GM12892 (cell line): ENCODE results near the gene TTC38.
A peak's percentile ranks its signal among the peaks of the same experiment; 100 is the strongest.

ENCODE experiments used
- DNase-seq: peaks from one replicate; pipeline ENCODE4 v3.0.0; 2011; ENCODE audit not compliant: insufficient read length
- FAIRE-seq: peaks from 2 replicates; lab custom pipeline; 2011; peaks lifted over from hg19 to GRCh38; lab: Jason Lieb, UNC
- POLR2A ChIP-seq: IDR thresholded peaks from 2 replicates; pipeline ENCODE4 v1.6.1; 2011; ENCODE audit warnings: low read depth, low read length, control low read depth
- POLR2AphosphoS5 ChIP-seq: IDR thresholded peaks from 2 replicates; pipeline ENCODE4 v1.6.1; 2011; ENCODE audit warnings: low read depth, low read length, control low read depth
- TAF1 ChIP-seq: IDR thresholded peaks from 2 replicates; pipeline ENCODE4 v1.6.1; 2011; ENCODE audit warnings: low read depth, mild to moderate bottlenecking, control low read depth, low read length, borderline replicate concordance

TTC38 gene

DNA sequence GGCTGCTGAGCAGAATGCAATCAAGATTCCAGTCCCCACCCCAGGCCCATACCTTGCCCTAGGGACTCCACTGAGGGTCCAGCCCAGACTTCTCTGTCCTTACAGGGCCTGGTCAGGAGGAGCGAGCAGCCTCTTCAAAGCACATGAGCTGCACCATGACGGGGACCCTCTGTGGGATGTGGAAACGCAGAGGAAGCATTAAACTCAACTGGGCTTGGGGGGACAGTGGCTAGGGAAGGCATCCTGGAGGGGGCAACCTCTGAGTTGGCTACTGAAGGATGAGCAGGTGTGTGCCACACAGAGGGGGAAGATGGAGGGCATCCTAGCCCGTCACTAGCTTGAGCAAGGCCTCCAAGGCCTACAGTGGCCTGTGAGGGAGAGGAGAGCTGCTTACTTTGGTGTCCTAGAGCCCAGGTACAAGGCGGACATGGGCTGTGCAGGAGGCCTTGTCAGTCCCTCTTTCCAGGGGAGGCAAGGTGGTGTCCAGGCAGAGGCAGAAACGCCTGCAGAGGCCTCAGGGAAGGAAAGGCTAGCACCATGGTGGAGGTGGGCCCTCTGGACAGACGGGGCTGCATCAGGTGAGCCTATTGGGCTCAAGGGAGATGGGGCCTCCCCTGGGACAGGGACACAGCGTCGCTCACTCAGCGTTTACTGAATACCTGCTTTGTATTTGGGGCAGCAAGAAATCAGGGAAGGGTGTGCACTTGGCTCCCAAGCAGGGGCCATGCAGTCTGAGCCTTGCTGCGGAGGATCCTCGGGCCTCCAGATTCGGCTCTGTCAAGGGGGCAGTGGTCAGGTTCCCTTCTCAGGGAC is 14.3 kb downstream of the TTC38 start:
- no peak for DNase-seq
- FAIRE-seq: no peak
- TF ChIP-seq TAF1: no peak
- no peak for TF ChIP-seq POLR2AphosphoS5
- TF ChIP-seq POLR2A: no peak

DNA sequence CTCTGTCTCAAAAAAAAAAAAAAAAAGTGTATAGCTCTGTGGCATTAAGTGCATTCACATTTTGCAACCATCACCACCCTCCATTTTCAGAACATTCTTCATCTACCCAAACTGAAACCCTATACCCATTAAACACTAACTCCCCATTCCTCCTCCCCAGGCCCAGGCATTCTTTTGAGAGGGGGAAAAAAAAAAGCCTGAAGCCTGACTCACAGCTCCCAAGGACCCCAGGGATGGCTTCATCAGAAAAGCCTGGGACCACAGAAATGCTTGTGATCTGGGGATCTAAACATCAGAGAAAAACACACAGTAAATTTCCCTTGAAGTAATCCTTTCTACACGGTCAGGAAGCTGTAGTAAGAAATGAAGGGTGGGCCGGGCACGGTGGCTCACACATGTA is 18.2 kb downstream of the TTC38 start:
- no peak for FAIRE-seq
- no peak for TF ChIP-seq POLR2A
- no peak for TF ChIP-seq TAF1
- TF ChIP-seq POLR2AphosphoS5: no peak
- no peak for DNase-seq

DNA sequence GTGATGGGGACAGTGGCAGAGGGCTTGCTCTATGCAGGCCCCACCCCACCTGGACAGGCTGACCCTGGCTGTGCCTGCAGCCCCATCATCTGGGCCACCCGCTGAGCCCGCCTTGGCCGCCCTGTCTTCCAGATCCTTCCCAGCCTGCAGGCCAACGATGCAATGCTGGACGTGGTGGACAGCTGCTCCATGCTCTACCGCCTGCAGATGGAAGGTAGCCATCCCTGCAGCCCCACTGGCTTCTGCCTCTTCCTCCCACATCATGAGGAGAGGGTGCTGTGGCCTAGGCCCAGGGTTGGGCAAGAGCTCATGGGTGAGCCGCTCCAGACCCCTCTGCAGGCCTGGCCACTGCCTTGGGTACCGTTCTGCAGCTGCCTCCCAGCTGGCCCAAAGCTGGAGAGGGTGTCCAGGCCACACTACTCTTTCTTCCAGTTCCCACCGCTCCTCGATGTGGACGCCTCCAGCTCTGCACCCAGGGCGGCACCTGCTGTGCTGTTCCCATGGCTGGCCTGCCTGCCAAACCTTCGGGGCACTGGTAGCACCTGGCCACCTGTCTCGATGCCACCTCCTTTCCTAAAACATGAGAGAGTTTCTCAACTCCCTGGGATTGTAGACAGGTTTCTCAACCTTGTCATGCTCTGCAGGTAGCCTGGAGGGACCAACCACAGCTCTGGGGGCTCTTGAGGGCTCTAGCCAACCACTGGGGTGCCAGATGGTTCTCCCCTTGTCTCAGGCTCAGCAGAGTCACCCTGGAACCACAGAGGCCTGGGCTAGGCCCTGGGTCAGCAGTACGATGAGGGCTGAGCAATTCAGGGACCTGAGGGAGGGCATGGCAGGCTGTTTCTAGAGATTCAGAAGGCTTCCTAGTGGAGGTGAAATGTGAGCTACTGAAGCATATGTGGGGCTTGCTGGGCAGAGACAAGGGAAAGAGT is 19.4 kb downstream of the TTC38 start:
- DNase-seq (no peak), FAIRE-seq (peak; percentile 5)
- TF ChIP-seq POLR2AphosphoS5: no peak; the same call in 1 of the 2 replicates
- TF ChIP-seq TAF1: no peak
- no peak for TF ChIP-seq POLR2A

DNA sequence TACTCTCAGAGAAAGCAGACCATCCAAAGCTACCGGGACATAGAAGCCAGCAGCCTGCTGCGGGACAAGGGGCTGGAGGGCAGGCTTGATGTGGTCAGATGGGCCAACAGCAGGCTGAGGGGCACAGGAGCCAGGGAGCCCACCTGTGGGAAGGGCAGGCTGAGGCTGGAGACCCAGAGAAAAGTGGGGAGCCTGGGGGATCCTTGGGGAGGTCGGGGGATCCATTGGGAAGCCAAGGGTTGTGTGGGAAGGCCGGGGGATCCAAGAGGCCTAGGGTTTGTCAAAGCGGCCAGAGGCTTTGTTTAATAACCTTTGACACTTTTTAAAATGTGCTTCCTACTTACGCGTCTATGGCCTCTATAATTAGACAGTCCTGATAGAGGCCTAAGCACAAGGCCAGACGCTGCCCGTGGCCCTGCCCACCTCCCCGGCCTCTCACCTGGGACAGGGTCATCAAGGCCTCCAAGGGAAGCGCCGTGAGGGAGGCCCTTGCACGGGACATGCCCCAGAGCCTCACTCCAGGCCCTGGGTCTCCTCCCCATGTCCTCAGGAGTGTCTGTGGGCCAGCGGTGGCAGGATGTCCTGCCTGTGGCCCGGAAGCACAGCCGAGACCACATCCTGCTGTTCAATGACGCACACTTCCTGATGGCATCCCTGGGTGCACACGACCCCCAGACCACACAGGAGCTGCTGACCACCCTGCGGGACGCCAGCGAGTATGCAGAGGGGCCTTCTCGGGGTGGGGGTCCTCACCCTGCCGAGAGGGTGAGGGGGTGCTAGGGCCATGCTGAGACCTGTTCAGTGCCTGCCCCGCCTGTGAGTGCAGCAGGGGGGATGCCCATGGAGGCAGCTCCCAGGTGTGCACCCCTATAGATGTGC is 20.3 kb downstream of the TTC38 start:
- FAIRE-seq (peak; percentile 99), DNase-seq (peak; percentile 93)
- peak; percentile 91 for TF ChIP-seq POLR2AphosphoS5
- peak; percentile 54; the same call in 1 of the 2 replicates for TF ChIP-seq TAF1
- TF ChIP-seq POLR2A: peak; percentile 93

DNA sequence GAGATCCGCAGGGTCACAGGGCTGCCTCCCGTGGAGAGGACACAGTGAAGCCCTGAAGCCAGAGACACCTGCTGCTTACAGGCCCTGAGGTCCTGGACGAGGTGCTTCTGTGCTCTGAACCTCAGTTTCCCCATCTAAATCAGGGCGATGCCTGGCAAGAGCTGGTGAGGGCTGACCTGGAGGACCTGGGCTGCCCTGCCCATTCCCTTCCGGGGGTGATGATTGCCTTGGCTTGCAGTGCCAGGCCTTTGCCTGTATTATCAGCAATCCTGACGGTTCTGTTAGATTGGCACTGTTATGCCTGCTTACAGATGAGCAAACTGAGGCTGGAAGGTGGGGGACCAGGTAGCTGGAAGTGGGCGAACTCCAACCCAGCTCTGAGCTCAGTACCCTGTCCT is 21.0 kb downstream of the TTC38 start:
- FAIRE-seq: peak; percentile 24
- no peak for DNase-seq
- TF ChIP-seq POLR2A (no peak), TAF1 (no peak), POLR2AphosphoS5 (no peak)

DNA sequence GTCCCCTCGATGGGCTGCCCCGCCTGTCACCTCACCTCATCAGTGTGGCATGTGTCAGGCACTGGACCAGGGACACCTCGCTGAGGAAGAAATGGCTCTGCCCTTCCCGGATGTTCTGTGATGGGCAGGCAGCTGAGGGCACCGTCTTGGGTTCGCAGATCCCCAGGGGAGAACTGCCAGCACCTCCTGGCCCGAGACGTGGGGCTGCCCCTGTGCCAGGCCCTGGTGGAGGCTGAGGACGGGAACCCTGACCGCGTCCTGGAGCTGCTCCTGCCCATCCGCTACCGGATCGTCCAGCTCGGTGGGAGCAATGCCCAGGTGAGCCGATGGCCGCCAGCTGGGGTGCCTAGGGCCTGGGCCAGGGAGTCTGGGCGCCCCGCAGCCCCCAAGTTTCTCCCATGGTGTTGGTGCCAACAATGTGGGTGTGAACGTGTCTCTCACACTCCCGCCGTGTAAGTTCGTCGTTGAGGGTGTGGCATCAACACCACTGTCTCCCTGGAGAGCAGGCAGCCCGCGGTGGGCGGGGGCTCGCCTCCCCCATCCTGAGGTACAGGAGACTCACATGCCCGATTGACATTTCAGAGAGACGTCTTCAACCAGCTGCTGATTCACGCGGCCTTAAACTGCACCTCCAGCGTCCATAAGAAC is 21.6 kb downstream of the TTC38 start:
- no peak for DNase-seq
- TF ChIP-seq POLR2AphosphoS5: peak; percentile 16; the same call in 1 of the 2 replicates
- no peak for TF ChIP-seq POLR2A
- no peak for FAIRE-seq

DNA sequence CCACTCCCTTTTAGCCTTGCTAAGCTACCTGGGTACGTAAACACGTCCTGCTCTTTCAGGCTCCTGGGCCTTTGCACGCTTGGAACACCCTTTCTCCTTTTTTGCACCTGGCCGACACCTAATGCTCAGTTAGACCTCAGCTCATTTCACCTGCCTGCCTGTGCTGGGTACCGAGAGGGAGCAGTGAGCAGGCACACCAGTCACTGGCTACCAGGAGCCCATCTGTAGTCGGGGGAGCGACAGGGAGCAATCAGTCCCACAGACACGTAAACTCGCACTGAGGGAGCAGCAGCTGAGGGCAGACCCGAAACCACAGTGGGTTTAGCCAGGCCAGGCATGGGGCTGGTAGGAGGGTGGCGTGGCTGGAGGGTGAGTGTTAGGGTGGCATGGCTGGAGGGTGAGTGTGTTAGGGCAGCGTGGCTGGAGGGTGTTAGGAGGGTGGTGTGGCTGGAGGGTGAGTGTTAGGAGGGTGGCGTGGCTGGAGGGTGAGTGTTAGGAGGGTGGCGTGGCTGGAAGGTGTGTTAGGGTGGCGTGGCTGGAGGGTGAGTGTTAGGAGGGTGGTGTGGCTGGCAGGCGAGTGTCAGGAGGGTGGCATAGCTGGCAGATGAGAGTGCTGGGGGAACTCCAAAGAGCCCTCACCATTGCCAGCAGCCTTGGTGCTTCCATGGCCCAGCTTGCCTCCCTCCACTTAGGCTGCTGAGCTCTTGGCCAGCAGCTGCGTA is 22.5 kb downstream of the TTC38 start:
- TF ChIP-seq POLR2A: no peak
- DNase-seq: no peak
- no peak for FAIRE-seq

DNA sequence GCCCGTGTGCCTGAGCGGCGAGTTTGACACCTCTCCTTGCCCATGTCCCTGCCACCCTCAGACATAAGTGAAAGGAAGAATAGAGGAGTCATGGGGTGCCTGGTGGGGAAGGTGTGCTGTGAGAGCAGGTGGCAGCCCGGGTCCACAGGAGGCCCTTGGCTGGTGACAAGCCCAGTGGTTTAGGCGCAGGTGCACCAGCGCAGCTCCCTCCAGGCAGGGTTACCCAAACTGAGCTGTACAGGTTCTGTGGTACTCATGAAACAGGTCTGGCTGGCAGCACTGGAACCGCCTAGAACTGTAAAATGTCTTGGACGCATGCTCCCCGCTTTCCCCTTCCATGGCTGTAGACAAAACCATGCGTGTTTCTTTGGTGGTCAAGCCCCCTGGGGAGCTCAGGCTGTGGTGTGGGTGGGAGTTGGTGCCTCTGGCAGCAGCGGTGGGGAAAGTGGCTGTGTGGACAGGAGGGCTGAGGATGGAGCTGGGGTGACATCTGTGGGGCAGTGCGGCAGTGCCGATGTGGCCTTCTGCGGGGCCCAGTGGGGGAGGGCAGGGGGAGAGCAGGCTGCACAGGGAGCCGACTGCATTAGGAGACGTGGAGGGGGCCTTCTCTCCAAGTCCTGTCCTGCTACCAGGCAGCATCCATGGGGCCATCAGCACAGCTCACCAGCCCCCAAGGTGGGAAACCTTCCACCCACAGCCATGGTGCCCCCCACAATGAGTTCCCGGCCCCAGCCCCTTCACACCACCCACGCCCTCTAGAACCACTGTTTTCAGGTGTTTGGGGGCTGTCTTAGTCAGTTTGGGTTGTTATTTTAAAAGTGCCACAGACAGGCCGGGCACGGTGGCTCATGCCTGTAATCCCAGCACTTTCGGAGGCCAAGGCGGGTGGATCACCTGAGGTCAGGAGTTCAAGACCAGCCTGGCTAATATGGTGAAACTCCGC is 23.3 kb downstream of the TTC38 start:
- no peak for TF ChIP-seq POLR2AphosphoS5
- no peak for TF ChIP-seq TAF1
- TF ChIP-seq POLR2A: no peak
- FAIRE-seq: no peak
- DNase-seq: no peak

DNA sequence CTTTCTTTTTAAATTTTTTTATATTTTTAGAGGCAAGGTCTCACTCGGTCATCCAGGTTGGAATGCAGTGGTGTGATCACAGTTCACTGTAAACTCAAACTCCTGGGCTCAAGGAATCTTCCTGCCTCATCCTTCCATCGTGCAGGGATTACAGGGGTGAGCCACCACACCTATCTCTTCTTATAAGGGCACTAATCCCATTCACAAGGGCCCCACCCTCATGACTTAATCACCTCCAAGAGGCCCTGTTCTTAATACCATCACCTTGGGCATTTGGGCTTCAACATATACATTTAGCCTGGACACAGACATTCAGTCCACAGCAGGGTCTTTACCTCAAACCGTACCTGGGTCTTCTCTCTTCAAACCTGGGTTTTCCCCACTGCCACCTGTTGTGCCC is 24.4 kb downstream of the TTC38 start:
- DNase-seq (no peak), FAIRE-seq (no peak)
- no peak for TF ChIP-seq TAF1
- TF ChIP-seq POLR2A: no peak
- TF ChIP-seq POLR2AphosphoS5: no peak
